HG03039 (cell line): ENCODE measurements around the gene MAP3K15.

Source experiments
- ATAC-seq: cut with Tn5 transposase; IDR thresholded peaks from one replicate; pipeline ENCODE4 v1.9.1; 2021; ENCODE audit warnings: mild to moderate bottlenecking, moderate library complexity; ENCODE audit not compliant: unreplicated experiment

MAP3K15 gene

GRCh38 chrX:19354625-19355024 is 160.7 kb downstream of the MAP3K15 start:
- ATAC-seq, result no peak

- peak; percentile 81 for ATAC-seq
Observed at GRCh38 chrX:19350941-19351384, 164.3 kb downstream of the MAP3K15 start.

- no peak for ATAC-seq
Observed at GRCh38 chrX:19349264-19349663, 166.0 kb downstream of the MAP3K15 start.

- ATAC-seq, result no peak
Observed at GRCh38 chrX:19347916-19348315, 167.4 kb downstream of the MAP3K15 start.

- ATAC-seq, result no peak
Observed at GRCh38 chrX:19344661-19345060, 170.6 kb downstream of the MAP3K15 start.

- peak; percentile 99 for ATAC-seq
Observed at GRCh38 chrX:19343535-19344408, 171.5 kb downstream of the MAP3K15 start, which contains the start of gene PDHA1. PDHA1 (plus strand) TSS chrX:19343927; CDS start chrX:19344038, 111 bp downstream.

GRCh38 chrX:19343085-19343534 is 172.2 kb downstream of the MAP3K15 start:
- no peak for ATAC-seq

- ATAC-seq, result no peak
Observed at GRCh38 chrX:19342331-19342906, 172.9 kb downstream of the MAP3K15 start.

- ATAC-seq, result no peak
Observed at GRCh38 chrX:19334945-19335626, 180.2 kb downstream of the MAP3K15 start.

GRCh38 chrX:19332983-19333382 is 182.3 kb downstream of the MAP3K15 start:
- no peak for ATAC-seq

GRCh38 chrX:19331831-19332230 is 183.5 kb downstream of the MAP3K15 start:
- no peak for ATAC-seq

- ATAC-seq, result no peak
Observed at GRCh38 chrX:19326567-19326966, 188.7 kb downstream of the MAP3K15 start.
